ENCODE data around the gene ALG1. TPM values are rescaled to one million over a fixed set of nuclear protein-coding genes. Genes with fewer than 3 reads are reported as not detected.

The ALG1 gene
- total and polyA plus RNA-seq, 2 of the 13 experiments (the other 11 are each of a cell fraction or from before 2014, with no cell fraction given): 43.3 to 75.6 TPM

- TF ChIP-seq, protein P1, sequence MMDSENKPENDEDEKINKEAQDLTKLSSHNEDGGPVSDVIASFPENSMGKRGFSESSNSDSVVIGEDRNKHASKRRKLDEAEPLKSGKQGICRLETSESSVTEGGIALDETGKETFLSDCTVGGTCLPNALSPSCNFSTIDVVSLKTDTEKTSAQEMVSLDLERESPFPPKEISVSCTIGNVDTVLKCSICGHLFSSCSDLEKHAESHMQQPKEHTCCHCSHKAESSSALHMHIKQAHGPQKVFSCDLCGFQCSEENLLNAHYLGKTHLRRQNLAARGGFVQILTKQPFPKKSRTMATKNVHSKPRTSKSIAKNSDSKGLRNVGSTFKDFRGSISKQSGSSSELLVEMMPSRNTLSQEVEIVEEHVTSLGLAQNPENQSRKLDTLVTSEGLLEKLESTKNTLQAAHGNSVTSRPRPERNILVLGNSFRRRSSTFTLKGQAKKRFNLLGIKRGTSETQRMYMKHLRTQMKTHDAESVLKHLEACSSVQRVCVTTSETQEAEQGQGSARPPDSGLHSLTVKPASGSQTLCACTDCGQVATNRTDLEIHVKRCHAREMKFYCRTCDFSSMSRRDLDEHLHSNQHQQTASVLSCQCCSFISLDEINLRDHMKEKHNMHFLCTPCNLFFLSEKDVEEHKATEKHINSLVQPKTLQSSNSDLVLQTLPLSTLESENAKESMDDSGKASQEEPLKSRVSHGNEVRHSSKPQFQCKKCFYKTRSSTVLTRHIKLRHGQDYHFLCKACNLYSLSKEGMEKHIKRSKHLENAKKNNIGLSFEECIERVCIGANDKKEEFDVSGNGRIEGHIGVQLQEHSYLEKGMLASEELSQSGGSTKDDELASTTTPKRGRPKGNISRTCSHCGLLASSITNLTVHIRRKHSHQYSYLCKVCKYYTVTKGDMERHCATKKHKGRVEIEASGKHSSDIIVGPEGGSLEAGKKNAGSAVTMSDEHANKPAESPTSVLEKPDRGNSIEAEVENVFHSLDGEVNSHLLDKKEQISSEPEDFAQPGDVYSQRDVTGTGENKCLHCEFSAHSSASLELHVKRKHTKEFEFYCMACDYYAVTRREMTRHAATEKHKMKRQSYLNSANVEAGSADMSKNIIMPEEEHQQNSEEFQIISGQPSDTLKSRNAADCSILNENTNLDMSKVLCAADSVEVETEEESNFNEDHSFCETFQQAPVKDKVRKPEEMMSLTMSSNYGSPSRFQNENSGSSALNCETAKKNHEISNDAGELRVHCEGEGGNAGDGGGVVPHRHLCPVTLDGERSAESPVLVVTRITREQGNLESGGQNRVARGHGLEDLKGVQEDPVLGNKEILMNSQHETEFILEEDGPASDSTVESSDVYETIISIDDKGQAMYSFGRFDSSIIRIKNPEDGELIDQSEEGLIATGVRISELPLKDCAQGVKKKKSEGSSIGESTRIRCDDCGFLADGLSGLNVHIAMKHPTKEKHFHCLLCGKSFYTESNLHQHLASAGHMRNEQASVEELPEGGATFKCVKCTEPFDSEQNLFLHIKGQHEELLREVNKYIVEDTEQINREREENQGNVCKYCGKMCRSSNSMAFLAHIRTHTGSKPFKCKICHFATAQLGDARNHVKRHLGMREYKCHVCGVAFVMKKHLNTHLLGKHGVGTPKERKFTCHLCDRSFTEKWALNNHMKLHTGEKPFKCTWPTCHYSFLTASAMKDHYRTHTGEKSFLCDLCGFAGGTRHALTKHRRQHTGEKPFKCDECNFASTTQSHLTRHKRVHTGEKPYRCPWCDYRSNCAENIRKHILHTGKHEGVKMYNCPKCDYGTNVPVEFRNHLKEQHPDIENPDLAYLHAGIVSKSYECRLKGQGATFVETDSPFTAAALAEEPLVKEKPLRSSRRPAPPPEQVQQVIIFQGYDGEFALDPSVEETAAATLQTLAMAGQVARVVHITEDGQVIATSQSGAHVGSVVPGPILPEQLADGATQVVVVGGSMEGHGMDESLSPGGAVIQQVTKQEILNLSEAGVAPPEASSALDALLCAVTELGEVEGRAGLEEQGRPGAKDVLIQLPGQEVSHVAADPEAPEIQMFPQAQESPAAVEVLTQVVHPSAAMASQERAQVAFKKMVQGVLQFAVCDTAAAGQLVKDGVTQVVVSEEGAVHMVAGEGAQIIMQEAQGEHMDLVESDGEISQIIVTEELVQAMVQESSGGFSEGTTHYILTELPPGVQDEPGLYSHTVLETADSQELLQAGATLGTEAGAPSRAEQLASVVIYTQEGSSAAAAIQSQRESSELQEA (CRISPR knock-in tag; IDR thresholded peaks at IDR 0.05; ENCODE audit: not compliant biosample characterization): peak; percentile 82
- TF ChIP-seq NFE2L1 (CRISPR knock-in tag; IDR thresholded peaks at IDR 0.05; ENCODE audit: borderline replicate concordance): peak; percentile 72; the same call in 1 of the 2 replicates
- TF ChIP-seq AGO1 (IDR thresholded peaks at IDR 0.05; ENCODE audit: low read depth, low read length, poor library complexity, severe bottlenecking): peak; percentile 19
- TF ChIP-seq ZNF891 (CRISPR knock-in tag; IDR thresholded peaks at IDR 0.05): peak; percentile 75; the same call in 1 of the 2 replicates
- TF ChIP-seq ZNF746 (CRISPR knock-in tag; IDR thresholded peaks at IDR 0.05): peak; percentile 67; the same call in 1 of the 2 replicates
These were observed 25.4 kb downstream of the ALG1 start (continued) for GRCh38 chr16:5097061-5097469.
